WTC11 (cell line): Measurements from ENCODE around the gene ABI3. TPM values are rescaled to one million over a fixed set of nuclear protein-coding genes. Genes with fewer than 3 reads are reported as not detected.
A peak's percentile ranks its signal among the peaks of the same experiment; 100 is the strongest.

Experiments
- ATAC-seq: fragments of 200-7000 bp; cut with Tn5 transposase; 2 replicates; pipeline ENCODE4 v1.10.0; 2021; ENCODE audit warnings: mild to moderate bottlenecking, moderate library complexity
- CTCF ChIA-PET: fragments of 300-600 bp; sonication (Branson Sonifier 250); formaldehyde crosslinking; loops from one replicate; lab custom pipeline; 2021; ENCODE audit warnings: antibody characterized with exemption; lab: Charles Lee
- POLR2A ChIA-PET: fragments of 350-600 bp; sonication (Branson Sonifier 250); formaldehyde crosslinking; loops from one replicate; lab custom pipeline; 2021; ENCODE audit warnings: antibody characterized with exemption; lab: Charles Lee
- DNase-seq: peaks from one replicate; pipeline ENCODE4 v3.0.0; 2021; ENCODE audit warnings: low spot score
- H3K27ac Mint-ChIP-seq: 2 replicates; pipeline ENCODE4 v1.8.0; 2021; ENCODE audit warnings: mixed read lengths
- H3K27me3 Mint-ChIP-seq: 2 replicates; pipeline ENCODE4 v1.8.0; 2021; ENCODE audit warnings: low read depth, mild to moderate bottlenecking, moderate library complexity, mixed read lengths
- H3K36me3 Mint-ChIP-seq: 2 replicates; pipeline ENCODE4 v1.8.0; 2021; ENCODE audit warnings: mixed read lengths
- H3K4me1 Mint-ChIP-seq: 2 replicates; pipeline ENCODE4 v1.8.0; 2022; ENCODE audit warnings: mixed read lengths
- H3K4me3 Mint-ChIP-seq: 2 replicates; pipeline ENCODE4 v1.8.0; 2021; ENCODE audit warnings: mild to moderate bottlenecking, moderate library complexity, mixed read lengths
- H3K9me3 Mint-ChIP-seq: 2 replicates; pipeline ENCODE4 v1.8.0; 2021; ENCODE audit warnings: mixed read lengths
- CBFB ChIP-seq: sonication (generic); formaldehyde crosslinking; IDR thresholded peaks from 2 replicates; pipeline ENCODE4 v1.8.1; 2022; ENCODE audit warnings: mild to moderate bottlenecking, low read depth, missing genetic modification reagents
- GRHL2 ChIP-seq: fragments of 250-450 bp; sonication (Bioruptor Pico); IDR thresholded peaks from 2 replicates; pipeline ENCODE4 v1.8.0; 2022; ENCODE audit warnings: mild to moderate bottlenecking, moderate library complexity; ENCODE audit not compliant: insufficient replicate concordance, severe bottlenecking
- GTF2I ChIP-seq: fragments of 250-450 bp; sonication (Bioruptor Pico); conservative IDR thresholded peaks from 2 replicates; pipeline ENCODE4 v1.4.0; 2021; ENCODE audit warnings: mild to moderate bottlenecking
- HMGA2 ChIP-seq: fragments of 250-450 bp; sonication (Bioruptor Pico); IDR thresholded peaks from 2 replicates; pipeline ENCODE4 v1.4.0; 2021; ENCODE audit warnings: mild to moderate bottlenecking, moderate library complexity
- IRF2 ChIP-seq: sonication (generic); formaldehyde crosslinking; IDR thresholded peaks from 2 replicates; pipeline ENCODE4 v1.8.0; 2022; ENCODE audit warnings: low read depth, missing genetic modification reagents, borderline replicate concordance
- ZNF263 ChIP-seq: sonication (generic); formaldehyde crosslinking; IDR thresholded peaks from 2 replicates; pipeline ENCODE4 v1.8.1; 2022; ENCODE audit warnings: low read depth, mild to moderate bottlenecking, moderate library complexity, missing genetic modification reagents
- total RNA-seq: library from RNA; stranded (reverse); gene quantifications from 3 replicates; pipeline ENCODE4 v1.2.3, GENCODE V29; 2021
- TF ChIP-seq, protein P1 (sequence below): fragments of 200-600 bp; IDR thresholded peaks from 2 replicates; pipeline ENCODE4 v1.8.0; 2022; ENCODE audit warnings: antibody characterized with exemption
- TF ChIP-seq, protein P2 (sequence below): sonication (generic); formaldehyde crosslinking; IDR thresholded peaks from 2 replicates; pipeline ENCODE4 v1.8.1; 2023; ENCODE audit warnings: mild to moderate bottlenecking, moderate library complexity, missing genetic modification reagents

Gene ABI3
- total RNA-seq, 1 experiment from 2014 or later: 1.5 TPM

DNA sequence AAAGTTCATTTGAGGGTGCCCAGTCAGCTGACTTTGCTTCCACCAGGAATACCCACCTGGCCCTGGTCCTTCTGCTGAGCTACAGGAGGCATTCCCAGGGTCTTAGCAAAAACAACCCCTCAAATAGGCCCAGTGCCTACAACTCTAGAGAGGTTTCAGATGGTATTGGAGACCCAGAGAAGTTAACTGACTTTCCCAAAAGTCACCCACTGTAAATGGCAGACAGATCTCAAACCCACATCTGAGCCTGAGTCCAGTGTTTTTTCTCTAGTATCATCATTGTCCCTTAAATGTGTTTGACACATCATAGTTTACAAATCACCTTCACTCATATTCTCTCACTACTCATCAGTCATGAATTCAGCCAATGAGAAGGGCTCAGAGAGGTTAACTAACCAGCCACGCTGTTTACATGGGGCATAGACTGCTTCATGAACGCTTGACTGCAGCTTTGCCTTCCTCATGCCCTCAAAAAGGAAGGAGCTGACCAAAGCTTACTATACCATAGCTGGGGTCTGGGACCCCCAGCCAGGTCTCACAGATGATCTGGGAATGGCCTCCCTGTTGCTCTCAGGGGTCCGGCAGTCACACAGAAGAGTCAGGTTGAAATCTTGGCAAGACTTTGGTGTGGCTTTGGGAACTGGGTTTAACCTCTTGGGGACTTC lies 16.4 kb downstream of the ABI3 start (continued):
- TF ChIP-seq IRF2 (no peak), GRHL2 (CRISPR knock-in tag) (no peak)
- TF ChIP-seq, protein P1, sequence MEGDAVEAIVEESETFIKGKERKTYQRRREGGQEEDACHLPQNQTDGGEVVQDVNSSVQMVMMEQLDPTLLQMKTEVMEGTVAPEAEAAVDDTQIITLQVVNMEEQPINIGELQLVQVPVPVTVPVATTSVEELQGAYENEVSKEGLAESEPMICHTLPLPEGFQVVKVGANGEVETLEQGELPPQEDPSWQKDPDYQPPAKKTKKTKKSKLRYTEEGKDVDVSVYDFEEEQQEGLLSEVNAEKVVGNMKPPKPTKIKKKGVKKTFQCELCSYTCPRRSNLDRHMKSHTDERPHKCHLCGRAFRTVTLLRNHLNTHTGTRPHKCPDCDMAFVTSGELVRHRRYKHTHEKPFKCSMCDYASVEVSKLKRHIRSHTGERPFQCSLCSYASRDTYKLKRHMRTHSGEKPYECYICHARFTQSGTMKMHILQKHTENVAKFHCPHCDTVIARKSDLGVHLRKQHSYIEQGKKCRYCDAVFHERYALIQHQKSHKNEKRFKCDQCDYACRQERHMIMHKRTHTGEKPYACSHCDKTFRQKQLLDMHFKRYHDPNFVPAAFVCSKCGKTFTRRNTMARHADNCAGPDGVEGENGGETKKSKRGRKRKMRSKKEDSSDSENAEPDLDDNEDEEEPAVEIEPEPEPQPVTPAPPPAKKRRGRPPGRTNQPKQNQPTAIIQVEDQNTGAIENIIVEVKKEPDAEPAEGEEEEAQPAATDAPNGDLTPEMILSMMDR: no peak

DNA sequence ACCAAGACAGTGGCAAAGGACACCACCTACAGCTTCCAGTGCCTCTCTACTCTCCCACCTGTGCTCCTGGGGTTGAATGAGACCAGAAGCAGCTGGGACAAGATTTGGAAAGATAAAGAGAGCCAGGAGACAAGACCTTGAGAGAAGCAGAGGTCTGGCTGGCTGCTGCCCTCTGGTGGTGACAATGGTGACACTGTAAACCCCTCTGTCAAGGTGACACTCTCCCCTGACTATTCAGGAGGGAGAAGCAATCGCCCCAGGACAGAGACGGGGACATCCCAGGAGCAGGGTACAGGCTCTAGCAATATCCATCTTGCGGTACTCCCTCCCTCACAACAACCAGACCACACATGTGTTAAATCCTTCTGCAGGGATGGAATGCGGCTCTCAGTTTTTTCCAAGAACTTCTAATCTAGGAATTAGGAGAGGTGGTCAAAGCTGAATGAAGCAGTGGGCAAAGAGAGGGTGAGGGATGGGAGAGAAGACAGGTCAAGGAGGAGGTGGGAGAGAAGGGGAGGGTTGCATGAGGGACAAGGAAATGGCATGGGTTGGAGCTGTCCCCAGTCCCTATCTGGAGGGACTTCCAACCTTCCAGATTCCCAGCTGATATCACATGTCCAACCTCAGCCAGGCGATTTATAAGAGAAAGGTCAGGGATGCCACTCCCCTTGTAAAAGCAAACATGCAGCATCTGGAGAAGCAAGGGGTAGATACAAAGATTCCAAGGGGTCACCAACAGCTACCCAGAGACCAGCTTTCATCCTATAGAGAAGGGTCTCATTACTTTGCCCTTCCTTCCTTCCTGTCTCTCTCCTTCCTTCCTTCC lies 17.1 kb downstream of the ABI3 start:
- Mint-ChIP-seq H3K36me3 (no peaks in the 10 kb centered on the region), H3K9me3 (no peaks in the 10 kb centered on the region), H3K27me3 (peaks cover 95% of the 10 kb centered on the region), H3K27ac (no peak overlapping the region), H3K4me1 (peaks cover 28% of the 10 kb centered on the region), H3K4me3 (no peak overlapping the region)
- TF ChIP-seq, protein P2, sequence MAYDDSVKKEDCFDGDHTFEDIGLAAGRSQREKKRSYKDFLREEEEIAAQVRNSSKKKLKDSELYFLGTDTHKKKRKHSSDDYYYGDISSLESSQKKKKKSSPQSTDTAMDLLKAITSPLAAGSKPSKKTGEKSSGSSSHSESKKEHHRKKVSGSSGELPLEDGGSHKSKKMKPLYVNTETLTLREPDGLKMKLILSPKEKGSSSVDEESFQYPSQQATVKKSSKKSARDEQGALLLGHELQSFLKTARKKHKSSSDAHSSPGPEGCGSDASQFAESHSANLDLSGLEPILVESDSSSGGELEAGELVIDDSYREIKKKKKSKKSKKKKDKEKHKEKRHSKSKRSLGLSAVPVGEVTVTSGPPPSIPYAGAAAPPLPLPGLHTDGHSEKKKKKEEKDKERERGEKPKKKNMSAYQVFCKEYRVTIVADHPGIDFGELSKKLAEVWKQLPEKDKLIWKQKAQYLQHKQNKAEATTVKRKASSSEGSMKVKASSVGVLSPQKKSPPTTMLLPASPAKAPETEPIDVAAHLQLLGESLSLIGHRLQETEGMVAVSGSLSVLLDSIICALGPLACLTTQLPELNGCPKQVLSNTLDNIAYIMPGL: no peak
- no peak for TF ChIP-seq ZNF263 (CRISPR knock-in tag)
- TF ChIP-seq, protein P1: peak; percentile 70
- peak; percentile 89 for DNase-seq
- CTCF ChIA-PET: interaction anchor here (0.6 to 5.1 kb wide), 22 partner anchors 9 to 343 kb away, joined by 3 to 30 read pairs (median 4); partner anchors contain the start of gene ABI3
- POLR2A ChIA-PET: interaction anchor here (0.8 kb wide), 1 partner anchor 9 kb away, joined by 3 read pairs; no protein-coding TSS in a partner anchor
- ATAC-seq: peak; percentile 38

DNA sequence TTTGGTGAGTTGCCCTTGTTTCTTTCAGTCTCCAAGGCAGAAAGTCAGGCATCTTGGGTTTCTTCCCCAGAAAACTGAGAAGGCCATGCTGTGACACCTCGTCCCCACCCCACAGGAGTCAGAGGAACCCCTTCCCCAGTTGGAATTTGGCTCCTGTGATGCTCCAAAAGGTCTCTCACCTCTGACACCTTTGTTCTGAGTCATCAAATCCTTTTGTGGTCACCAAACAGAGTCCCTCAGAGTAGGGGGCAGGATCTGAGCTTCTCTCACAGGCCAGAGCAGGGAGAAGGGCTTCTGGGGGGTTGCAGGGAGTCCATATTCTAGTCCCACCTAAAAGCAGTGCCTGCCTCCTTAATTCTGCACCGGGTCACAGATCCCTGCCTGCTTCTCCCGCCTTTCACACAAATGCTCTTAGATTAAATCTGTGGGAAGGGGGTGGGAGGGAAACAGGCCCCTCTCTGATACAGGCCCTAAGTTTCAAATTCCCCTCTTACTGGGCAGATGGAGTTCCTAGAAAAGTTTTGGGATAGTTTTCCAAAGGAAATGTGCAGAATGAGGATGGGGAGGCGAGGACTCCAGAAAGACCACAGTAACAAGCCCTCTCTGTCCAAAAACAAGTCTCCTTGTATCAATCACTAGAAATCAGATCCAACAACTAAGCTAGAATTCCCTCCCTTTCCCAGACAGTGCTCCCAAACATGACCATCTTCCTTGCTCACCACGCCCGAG lies 18.7 kb downstream of the ABI3 start:
- no peak for ATAC-seq
- peaks cover 87% of the 10 kb centered on the region for H3K27me3 Mint-ChIP-seq
- H3K27ac Mint-ChIP-seq: no peak overlapping the region
- peaks cover 27% of the 10 kb centered on the region for H3K4me1 Mint-ChIP-seq
- ChIA-PET POLR2A (interaction anchor here (0.6 kb wide), 1 partner anchor 155 kb away, joined by 3 read pairs; no protein-coding TSS in a partner anchor), CTCF (interaction anchor here (0.6 to 5.1 kb wide), 9 partner anchors 17 to 558 kb away, joined by 3 to 30 read pairs (median 3); no protein-coding TSS in a partner anchor)
- DNase-seq: no peak
- TF ChIP-seq HMGA2: no peak
- no peaks in the 10 kb centered on the region for H3K9me3 Mint-ChIP-seq
- no peaks in the 10 kb centered on the region for H3K36me3 Mint-ChIP-seq
- H3K4me3 Mint-ChIP-seq: peak overlapping the region; percentile 85

DNA sequence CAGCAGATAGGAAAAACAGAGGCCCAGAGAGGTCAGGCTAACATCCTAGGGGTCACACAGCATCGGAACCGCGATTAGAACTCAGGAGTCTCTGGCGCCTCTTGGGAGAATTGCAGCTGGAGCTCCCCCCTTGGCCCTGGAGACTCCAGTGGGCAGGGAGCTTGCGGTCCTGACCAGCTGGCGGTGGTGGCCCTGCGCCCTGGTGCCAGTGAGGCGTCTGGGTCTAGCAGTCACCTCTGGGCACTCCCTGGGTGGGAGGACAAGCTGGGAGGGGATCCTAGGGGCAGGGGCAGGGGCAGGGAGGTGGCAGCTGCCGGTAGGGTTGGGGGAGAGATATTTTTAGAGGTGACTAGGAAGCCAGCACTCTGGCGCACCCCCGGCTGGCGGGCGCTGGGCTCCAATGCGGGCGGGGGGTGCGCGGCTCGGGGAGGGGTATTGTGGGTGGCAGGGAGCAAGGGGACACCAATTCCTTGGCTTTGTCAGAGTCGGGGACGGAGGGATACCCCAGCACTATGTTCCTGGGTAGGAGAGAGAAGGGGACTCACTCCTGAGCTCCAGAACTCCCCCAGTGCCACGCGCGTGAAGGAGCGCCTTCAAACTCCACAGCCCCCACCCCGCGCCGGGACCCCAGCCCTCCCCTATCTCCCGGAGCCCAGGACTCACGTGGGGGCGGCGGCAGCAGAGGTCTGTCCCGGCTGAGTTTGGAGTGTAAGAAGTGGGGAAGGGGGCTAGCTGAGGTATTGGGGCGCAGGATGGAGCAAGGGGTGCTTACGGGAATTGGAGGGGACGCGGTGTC lies 19.5 kb downstream of the ABI3 start:
- TF ChIP-seq CBFB (CRISPR knock-in tag) (no peak), GTF2I (CRISPR knock-in tag) (peak; percentile 80; the same call in 1 of the 2 replicates)
- Mint-ChIP-seq H3K4me3 (peak overlapping the region; percentile 85), H3K36me3 (no peaks in the 10 kb centered on the region), H3K27me3 (peaks cover 79% of the 10 kb centered on the region), H3K9me3 (no peaks in the 10 kb centered on the region), H3K4me1 (peaks cover 26% of the 10 kb centered on the region), H3K27ac (no peak overlapping the region)
- peak; percentile 5 for ATAC-seq
- no peak for DNase-seq
- POLR2A ChIA-PET: interaction anchor here (0.6 kb wide), 1 partner anchor 156 kb away, joined by 3 read pairs; no protein-coding TSS in a partner anchor
- CTCF ChIA-PET: interaction anchor here (0.6 to 5.1 kb wide), 13 partner anchors 24 to 558 kb away, joined by 3 to 30 read pairs (median 5); no protein-coding TSS in a partner anchor
